OCI-LY7 (cell line): ENCODE results near the gene LRP5. TPM values are rescaled to one million over a fixed set of nuclear protein-coding genes. Genes with fewer than 3 reads are reported as not detected.

Source experiments
- BruUV-seq: library from RNA; stranded (reverse); fragments of 400-500 nt; replicated peaks from 2 replicates; lab custom pipeline; 2021; lab: Mats Ljungman, UMichigan
- CTCF ChIA-PET: fragments of 300-600 bp; sonication (Branson Sonifier 250); formaldehyde crosslinking; loops from one replicate; lab custom pipeline; 2022; ENCODE audit warnings: antibody characterized with exemption; ENCODE audit not compliant: unreplicated experiment; lab: Charles Lee
- POLR2A ChIA-PET: fragments of 300-600 bp; sonication (Branson Sonifier 250); formaldehyde crosslinking; loops from one replicate; lab custom pipeline; 2022; ENCODE audit warnings: antibody characterized with exemption; lab: Charles Lee
- DNase-seq: peaks from one replicate; pipeline ENCODE4 v3.0.0-alpha.2; 2015; ENCODE audit warnings: low spot score
- H2AFZ ChIP-seq: fragments of 200-600 bp; sonication (generic), shearing (Covaris generic); 2 replicates; pipeline ENCODE4 v1.6.1; 2014; ENCODE audit warnings: mild to moderate bottlenecking, antibody characterized with exemption, low read length, moderate library complexity
- H3K27ac ChIP-seq: fragments of 200-600 bp; sonication (generic); 2 replicates; pipeline ENCODE4 v1.5.1; 2014; ENCODE audit warnings: mixed run types, low read depth, mild to moderate bottlenecking, moderate library complexity, low read length, inconsistent platforms; ENCODE audit not compliant: poor library complexity, severe bottlenecking
- H3K36me3 ChIP-seq: fragments of 200-600 bp; sonication (generic); 2 replicates; pipeline ENCODE4 v1.6.1; 2014; ENCODE audit warnings: mild to moderate bottlenecking, antibody characterized with exemption, low read length, moderate library complexity, mixed read lengths; ENCODE audit not compliant: insufficient read depth
- H3K4me1 ChIP-seq: fragments of 200-600 bp; sonication (generic); 2 replicates; pipeline ENCODE4 v1.5.1; 2014; ENCODE audit warnings: mild to moderate bottlenecking, low read length; ENCODE audit not compliant: insufficient read depth, poor library complexity, severe bottlenecking
- H3K4me2 ChIP-seq: fragments of 200-600 bp; sonication (generic); 2 replicates; pipeline ENCODE4 v1.6.1; 2014; ENCODE audit warnings: mild to moderate bottlenecking, low read length
- H3K4me3 ChIP-seq: fragments of 200-600 bp; sonication (generic); 2 replicates; pipeline ENCODE4 v1.5.1; 2014; ENCODE audit warnings: mild to moderate bottlenecking, low read depth, low read length; ENCODE audit not compliant: poor library complexity, severe bottlenecking
- H3K79me2 ChIP-seq: fragments of 200-600 bp; sonication (generic); 2 replicates; pipeline ENCODE4 v1.6.1; 2016; ENCODE audit warnings: low read depth, mild to moderate bottlenecking, low read length, moderate library complexity, mixed read lengths; ENCODE audit not compliant: insufficient read depth
- H3K9me2 ChIP-seq: fragments of 200-600 bp; sonication (generic); 2 replicates; pipeline ENCODE4 v1.6.1; 2016; ENCODE audit warnings: mild to moderate bottlenecking, low read length, mixed read lengths; ENCODE audit not compliant: insufficient read depth
- H3K9me3 ChIP-seq: fragments of 200-600 bp; sonication (generic); 2 replicates; pipeline ENCODE4 v1.6.1; 2014; ENCODE audit warnings: mild to moderate bottlenecking, mixed run types, low read length, mixed read lengths
- H4K20me1 ChIP-seq: fragments of 200-600 bp; sonication (generic); 2 replicates; pipeline ENCODE4 v1.6.1; 2014; ENCODE audit warnings: mild to moderate bottlenecking, antibody characterized with exemption, low read length, moderate library complexity, mixed read lengths; ENCODE audit not compliant: insufficient read depth
- CTCF ChIP-seq: fragments of 200-600 bp; sonication (generic); conservative IDR thresholded peaks from 2 replicates; pipeline ENCODE4 v1.5.1; 2014; ENCODE audit warnings: mild to moderate bottlenecking, antibody characterized with exemption, low read length, moderate library complexity, mixed read lengths
- EZH2phosphoT487 ChIP-seq: fragments of 200-600 bp; sonication (generic); IDR thresholded peaks from 2 replicates; pipeline ENCODE4 v1.6.1; 2018; ENCODE audit warnings: low read depth, borderline replicate concordance, mild to moderate bottlenecking, mixed run types, antibody characterized with exemption, low read length, moderate library complexity, mixed read lengths
- intact Hi-C: fragments of 100-400 bp; cut with micrococcal nuclease; formaldehyde crosslinking; loops from one replicate; pipeline ENCODE4 v1.10.0; 2022; ENCODE audit not compliant: unreplicated experiment
- total RNA-seq, 2 experiments: library from RNA; depleted of rRNA in 1 of 2; stranded (reverse); fragments of >200 nt in 1 of 2; shearing (Covaris generic) in 1 of 2; gene quantifications; 2 replicates each; pipeline ENCODE4 v1.2.3, GENCODE V29; 2014 to 2022

Gene LRP5
- total RNA-seq, 2 experiments from 2014 or later = 0.60 TPM; not detected in 1

- Histone ChIP-seq H3K9me2 (no peaks in the 10 kb centered on the region), H2AFZ (no peak overlapping the region), H3K27ac (no peak overlapping the region), H4K20me1 (no peaks in the 10 kb centered on the region), H3K4me3 (no peak overlapping the region), H3K79me2 (no peaks in the 10 kb centered on the region), H3K4me1 (no peaks in the 10 kb centered on the region), H3K4me2 (no peak overlapping the region), H3K36me3 (no peaks in the 10 kb centered on the region), H3K9me3 (no peaks in the 10 kb centered on the region)
- intact Hi-C loops = no loop called here
- ChIA-PET CTCF (no interaction called here), POLR2A (no interaction called here)
- TF ChIP-seq EZH2phosphoT487 (no peak), CTCF (no peak)
- no TSS peak for BruUV-seq
- no peak for DNase-seq
Measured at GRCh38 chr11:68309621-68310185, 2.7 kb upstream of the LRP5 start.

GRCh38 chr11:68311160-68312116, 953 bp upstream of the LRP5 start:
- no peak overlapping the region for H3K4me3 ChIP-seq
- no TSS peak for BruUV-seq
- H3K9me2 ChIP-seq = no peaks in the 10 kb centered on the region
- ChIA-PET POLR2A (interaction anchor here (0.6 kb wide), 1 partner anchor 120 kb away, joined by 7 read pairs; no protein-coding TSS in a partner anchor), CTCF (no interaction called here)
- no peaks in the 10 kb centered on the region for H3K9me3 ChIP-seq
- intact Hi-C loops = no loop called here
- TF ChIP-seq CTCF (no peak), EZH2phosphoT487 (no peak)
- no peaks in the 10 kb centered on the region for H3K4me1 ChIP-seq
- H3K27ac ChIP-seq = no peak overlapping the region
- DNase-seq = no peak
- no peaks in the 10 kb centered on the region for H3K36me3 ChIP-seq
- no peaks in the 10 kb centered on the region for H4K20me1 ChIP-seq
- H3K4me2 ChIP-seq = no peak overlapping the region
- H3K79me2 ChIP-seq = no peaks in the 10 kb centered on the region
- no peak overlapping the region for H2AFZ ChIP-seq
